ACC112 (cell line): Measurements from ENCODE around the gene RIGI.
A peak's percentile ranks its signal among the peaks of the same experiment; 100 is the strongest.

Experiments used
- H2AFZ ChIP-seq: fragments of 200-600 bp; sonication (generic); one replicate; pipeline ENCODE4 v1.6.0; 2017; ENCODE audit warnings: antibody characterized with exemption, low read length; ENCODE audit not compliant: unreplicated experiment
- H3K27ac ChIP-seq: fragments of 200-600 bp; sonication (generic); 2 replicates; pipeline ENCODE4 v1.5.1; 2014; ENCODE audit warnings: low read depth, mild to moderate bottlenecking, antibody characterized with exemption, low read length, moderate library complexity
- H3K27me3 ChIP-seq: fragments of 200-600 bp; sonication (generic); 2 replicates; pipeline ENCODE4 v1.6.1; 2014; ENCODE audit warnings: mild to moderate bottlenecking, antibody characterized with exemption, low read length, moderate library complexity, mixed read lengths; ENCODE audit not compliant: insufficient read depth
- H3K36me3 ChIP-seq: fragments of 200-600 bp; sonication (generic); 2 replicates; pipeline ENCODE4 v1.6.1; 2016; ENCODE audit warnings: mild to moderate bottlenecking, antibody characterized with exemption, low read length, moderate library complexity, mixed read lengths; ENCODE audit not compliant: insufficient read depth
- H3K4me1 ChIP-seq: fragments of 200-600 bp; sonication (generic); one replicate; pipeline ENCODE4 v1.6.1; 2016; ENCODE audit warnings: low read length, mixed read lengths; ENCODE audit not compliant: insufficient read depth, unreplicated experiment, control insufficient read depth
- H3K4me3 ChIP-seq: fragments of 200-600 bp; sonication (generic); 2 replicates; pipeline ENCODE4 v1.5.1; 2014; ENCODE audit warnings: mild to moderate bottlenecking, low read depth, low read length
- H3K79me2 ChIP-seq: fragments of 200-600 bp; sonication (generic); one replicate; pipeline ENCODE4 v1.6.0; 2016; ENCODE audit warnings: low read length; ENCODE audit not compliant: control insufficient read depth, unreplicated experiment, insufficient read depth

Gene RIGI

GRCh38 chr9:32500768-32501167 is 25.2 kb downstream of the RIGI start:
- H3K27ac ChIP-seq, result peak overlapping the region; percentile 89
- H3K27me3 ChIP-seq, result no peaks in the 10 kb centered on the region
- H3K36me3 ChIP-seq, result peaks cover 67% of the 10 kb centered on the region
- H3K79me2 ChIP-seq, result peaks cover 68% of the 10 kb centered on the region
- no peak overlapping the region for H2AFZ ChIP-seq
- H3K4me3 ChIP-seq, result no peak overlapping the region
- H3K4me1 ChIP-seq, result peaks cover 40% of the 10 kb centered on the region

- Histone ChIP-seq H3K4me3 (no peak overlapping the region), H2AFZ (no peak overlapping the region), H3K27ac (no peak overlapping the region), H3K79me2 (peaks cover 47% of the 10 kb centered on the region), H3K27me3 (no peaks in the 10 kb centered on the region), H3K36me3 (peaks cover 68% of the 10 kb centered on the region), H3K4me1 (peaks cover 26% of the 10 kb centered on the region)
Observed at GRCh38 chr9:32497921-32498320, 28.1 kb downstream of the RIGI start.

GRCh38 chr9:32490601-32491000 is 35.4 kb downstream of the RIGI start:
- H3K4me3 ChIP-seq, result no peak overlapping the region
- no peak overlapping the region for H3K27ac ChIP-seq
- peaks cover 17% of the 10 kb centered on the region for H3K79me2 ChIP-seq
- H3K27me3 ChIP-seq, result no peaks in the 10 kb centered on the region
- no peak overlapping the region for H2AFZ ChIP-seq
- H3K36me3 ChIP-seq, result peaks cover 75% of the 10 kb centered on the region
- H3K4me1 ChIP-seq, result peaks cover 21% of the 10 kb centered on the region

GRCh38 chr9:32487981-32488380 is 38.0 kb downstream of the RIGI start:
- H3K27me3 ChIP-seq, result no peaks in the 10 kb centered on the region
- H2AFZ ChIP-seq, result no peak overlapping the region
- H3K27ac ChIP-seq, result peak overlapping the region; percentile 79
- H3K4me3 ChIP-seq, result no peak overlapping the region
- H3K4me1 ChIP-seq, result peaks cover 21% of the 10 kb centered on the region
- H3K36me3 ChIP-seq, result peaks cover 77% of the 10 kb centered on the region
- peaks cover 17% of the 10 kb centered on the region for H3K79me2 ChIP-seq

- no peak overlapping the region for H3K4me3 ChIP-seq
- H3K36me3 ChIP-seq, result peaks cover 67% of the 10 kb centered on the region
- peak overlapping the region; percentile 79 for H3K27ac ChIP-seq
- peaks cover 13% of the 10 kb centered on the region for H3K79me2 ChIP-seq
- H2AFZ ChIP-seq, result no peak overlapping the region
- H3K27me3 ChIP-seq, result no peaks in the 10 kb centered on the region
- peaks cover 21% of the 10 kb centered on the region for H3K4me1 ChIP-seq
Observed at GRCh38 chr9:32486839-32487562, 39.0 kb downstream of the RIGI start.

- H3K4me3 ChIP-seq, result no peak overlapping the region
- H3K4me1 ChIP-seq, result peaks cover 12% of the 10 kb centered on the region
- peaks cover 59% of the 10 kb centered on the region for H3K36me3 ChIP-seq
- H3K27me3 ChIP-seq, result no peaks in the 10 kb centered on the region
- peaks cover 12% of the 10 kb centered on the region for H3K79me2 ChIP-seq
- H3K27ac ChIP-seq, result no peak overlapping the region
- no peak overlapping the region for H2AFZ ChIP-seq
Observed at GRCh38 chr9:32483343-32483742, 42.7 kb downstream of the RIGI start.
